HG03108 (cell line): ENCODE results near the gene ADSL.
"Not testable (repeated sequence)": the region's sequence is repeated elsewhere in the genome, so short reads cannot be mapped to it uniquely, and the experiment has no call there.

ENCODE experiments used
- ATAC-seq: cut with Tn5 transposase; IDR thresholded peaks from one replicate; pipeline ENCODE4 v1.9.1; 2021; ENCODE audit warnings: moderate library complexity; ENCODE audit not compliant: unreplicated experiment

Gene ADSL

DNA sequence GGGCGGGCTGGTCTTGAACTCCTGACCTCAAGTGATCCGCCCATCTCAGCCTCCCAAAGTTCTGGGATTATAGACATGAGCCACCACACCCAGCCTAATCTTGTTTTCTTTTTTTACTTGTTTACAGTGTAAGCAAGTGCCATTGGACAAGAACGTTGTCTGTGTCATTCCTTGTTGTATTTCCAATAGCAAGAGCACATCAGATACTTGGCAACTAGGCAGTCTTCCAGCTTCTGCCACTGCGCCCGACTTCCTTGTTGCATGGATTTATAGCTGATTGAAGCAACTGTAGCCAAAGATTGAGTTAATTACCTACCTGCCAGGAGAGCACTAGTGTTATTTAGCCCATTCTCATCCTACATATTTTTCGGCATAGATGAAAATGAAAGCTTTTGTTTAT lies 21.0 kb downstream of the ADSL start:
- ATAC-seq: no peak

DNA sequence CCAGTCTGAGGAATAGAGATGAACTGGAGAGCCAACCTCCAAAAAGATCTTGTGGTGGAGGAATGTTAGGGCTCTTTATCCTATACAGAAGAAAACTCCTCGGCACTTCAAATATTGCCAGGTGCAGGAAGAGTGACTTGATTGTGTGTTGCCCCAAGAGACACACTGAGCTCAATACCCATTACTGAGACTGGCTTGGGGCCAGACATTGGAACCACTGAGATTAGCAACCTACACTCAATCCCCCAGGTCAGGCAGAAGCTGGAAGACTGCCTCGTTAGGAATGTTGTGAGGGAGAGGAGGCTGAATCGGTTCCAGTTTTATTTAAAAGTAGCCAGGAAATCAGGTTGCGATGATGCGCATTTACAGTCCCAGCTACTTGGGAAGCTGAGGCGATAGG lies 21.7 kb downstream of the ADSL start:
- no peak for ATAC-seq

DNA sequence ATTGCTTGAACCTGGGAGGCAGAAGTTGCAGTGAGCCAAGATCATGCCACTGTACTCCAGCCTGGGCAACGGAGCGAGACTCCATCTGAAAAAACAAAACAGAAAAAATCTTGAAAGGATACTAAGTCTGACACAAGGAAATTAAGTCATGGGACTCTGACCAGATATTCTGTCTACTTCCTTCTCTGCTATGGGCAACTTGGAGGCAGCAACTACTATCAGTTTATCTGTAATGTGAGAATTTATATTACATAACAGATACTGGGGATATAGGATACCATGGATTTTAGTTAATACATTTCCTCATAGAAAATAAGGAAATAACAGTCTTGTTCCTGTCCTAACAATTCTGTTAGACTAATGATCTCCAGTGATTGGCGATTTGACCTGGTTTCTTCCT lies 22.5 kb downstream of the ADSL start:
- no peak for ATAC-seq

DNA sequence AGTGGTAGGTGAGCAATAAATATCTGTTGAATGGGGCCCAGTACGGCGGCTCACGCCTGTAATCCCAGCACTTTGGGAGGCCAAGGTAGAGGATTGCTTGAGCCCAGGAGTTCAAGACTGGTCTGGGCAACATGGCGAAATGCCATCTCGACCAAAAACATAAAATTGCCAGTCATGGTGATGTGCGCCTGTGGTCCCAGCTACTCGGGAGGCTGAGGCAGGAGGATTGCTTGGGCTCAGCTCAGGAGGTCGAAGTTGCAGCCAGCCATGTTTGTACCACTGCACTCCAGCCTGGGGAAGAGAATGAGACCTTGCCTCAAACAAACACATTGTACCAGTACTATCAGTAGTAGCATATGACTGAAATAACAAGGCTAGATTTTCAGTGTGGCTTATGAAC lies 28.3 kb downstream of the ADSL start:
- no peak for ATAC-seq

DNA sequence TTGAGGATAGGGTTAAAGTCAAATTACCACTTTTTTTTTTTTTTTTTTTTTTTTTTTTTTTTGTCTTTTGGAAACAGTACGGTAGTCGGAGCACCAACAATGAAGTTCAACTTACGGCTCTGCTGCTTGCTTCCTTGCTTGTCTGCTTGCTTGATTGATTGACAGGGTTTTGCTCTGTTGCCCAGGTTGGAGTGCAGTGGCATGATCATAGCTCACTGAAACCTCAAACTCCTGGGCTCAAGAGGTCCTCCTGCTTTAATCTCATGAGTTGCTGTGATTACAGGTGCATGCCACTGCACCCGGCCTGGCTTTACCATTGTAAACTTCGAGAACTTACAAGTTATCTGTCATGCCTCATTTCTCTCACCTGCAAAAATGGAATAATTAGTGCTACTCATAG lies 29.8 kb downstream of the ADSL start:
- no peak for ATAC-seq

DNA sequence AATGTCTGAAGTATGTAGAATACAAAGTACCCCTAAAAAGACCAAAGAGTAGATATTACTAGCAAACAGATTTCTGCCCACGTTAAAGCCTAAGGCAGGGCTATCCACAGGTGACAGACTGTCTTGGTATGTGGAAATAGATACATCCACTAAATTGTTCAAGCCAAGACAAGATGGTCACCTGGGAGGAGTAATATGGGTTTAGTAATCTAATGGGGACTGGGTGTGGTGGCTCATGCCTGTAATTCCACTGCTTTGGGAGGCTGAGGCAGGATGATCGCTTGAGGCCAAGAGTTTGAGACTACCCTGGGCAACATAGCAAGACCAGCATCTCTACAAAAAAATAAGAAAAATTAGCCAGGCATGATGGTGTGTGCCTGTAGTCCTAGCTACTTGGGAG lies 31.6 kb downstream of the ADSL start:
- ATAC-seq: no peak

DNA sequence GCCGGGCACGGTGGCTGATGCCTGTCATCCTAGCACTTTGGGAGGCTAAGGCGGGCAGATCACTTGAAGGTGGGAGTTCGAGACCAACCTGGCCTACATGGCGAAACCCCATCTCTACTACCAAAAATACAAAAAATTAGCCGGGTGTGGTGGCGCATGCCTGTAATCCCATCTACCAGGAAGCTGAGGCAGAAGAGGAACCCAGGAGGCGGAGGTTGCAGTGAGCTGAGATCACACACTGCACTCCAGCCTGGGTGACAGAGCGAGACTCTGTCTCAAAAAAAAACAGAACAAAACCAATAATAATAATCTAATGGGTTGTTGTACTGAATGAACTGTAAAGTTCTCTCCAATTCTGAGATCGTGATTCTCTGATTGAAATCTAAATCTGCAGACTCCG lies 32.1 kb downstream of the ADSL start:
- not testable (repeated sequence) for ATAC-seq

DNA sequence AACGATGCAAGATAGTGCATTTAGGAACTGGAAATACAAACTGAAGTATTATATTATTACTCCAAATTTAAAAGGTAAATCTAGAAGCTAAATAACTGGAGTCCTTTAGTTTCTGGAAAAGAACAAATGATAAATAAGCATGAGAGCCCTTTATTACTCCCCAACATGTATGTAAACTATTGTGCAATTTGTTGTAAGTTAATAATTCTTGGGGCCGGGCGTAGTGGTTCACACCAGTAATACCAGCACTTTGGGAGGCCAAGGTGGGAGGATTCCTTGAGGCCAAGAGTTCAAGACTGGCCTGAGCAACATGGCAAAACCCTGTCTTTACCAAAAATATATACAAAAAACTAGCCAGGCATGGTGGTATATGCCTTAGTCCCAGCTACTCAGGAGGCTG lies 35.2 kb downstream of the ADSL start:
- no peak for ATAC-seq

DNA sequence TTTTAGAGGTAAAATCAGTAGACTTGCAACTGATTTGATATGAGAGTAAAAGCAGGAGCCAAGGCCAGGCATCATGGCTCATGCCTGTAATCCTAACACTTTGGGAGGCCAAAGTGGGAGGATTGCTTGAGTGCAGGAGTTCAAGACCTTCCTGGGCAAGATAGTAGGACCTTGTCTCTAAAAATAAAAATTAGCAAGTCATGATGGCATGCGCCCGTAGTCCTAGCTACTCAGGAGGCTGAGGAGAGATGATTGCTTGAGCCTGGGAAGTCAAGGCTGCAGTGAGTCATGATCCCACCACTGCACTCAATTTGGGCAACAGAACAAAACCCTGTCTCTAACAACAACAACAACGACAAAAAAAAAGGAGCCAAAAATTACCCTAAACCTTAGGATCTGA lies 37.6 kb downstream of the ADSL start:
- no peak for ATAC-seq

DNA sequence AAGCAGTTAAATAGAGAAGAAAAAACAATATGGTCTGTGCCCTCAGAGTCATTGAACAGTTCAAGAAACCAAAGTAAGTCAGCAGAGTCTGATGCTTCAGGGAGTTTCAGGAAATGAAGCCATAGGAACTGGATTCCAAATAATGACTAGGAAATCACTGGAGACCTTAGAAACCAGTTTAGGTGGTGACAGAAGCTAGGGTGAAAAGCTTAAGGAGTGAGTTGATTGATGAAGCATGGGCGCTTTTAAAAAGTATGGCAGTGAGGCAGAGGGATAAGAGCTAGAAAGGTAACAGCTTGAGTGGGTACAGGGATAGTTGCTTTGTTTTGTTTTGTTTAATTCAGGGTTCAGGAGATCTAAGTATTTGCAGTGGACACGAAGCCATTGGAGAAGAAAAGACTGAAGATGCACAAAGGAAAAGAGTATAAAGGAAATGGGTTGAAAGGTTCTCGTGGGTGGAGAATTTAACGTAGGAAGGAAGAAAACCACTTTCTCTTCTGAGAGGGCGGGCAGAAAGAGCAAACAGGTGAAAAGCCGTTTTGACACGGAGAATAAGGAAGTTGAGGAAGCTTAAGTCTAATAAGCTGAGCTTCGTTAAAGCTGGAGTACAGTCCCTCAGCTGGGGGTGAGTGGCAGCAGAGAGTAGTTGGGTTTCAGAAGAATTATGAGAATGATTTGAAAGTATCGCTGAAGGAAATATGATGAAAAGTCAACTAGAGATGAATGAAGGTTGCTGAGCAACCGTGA lies 38.9 kb downstream of the ADSL start:
- ATAC-seq: no peak

DNA sequence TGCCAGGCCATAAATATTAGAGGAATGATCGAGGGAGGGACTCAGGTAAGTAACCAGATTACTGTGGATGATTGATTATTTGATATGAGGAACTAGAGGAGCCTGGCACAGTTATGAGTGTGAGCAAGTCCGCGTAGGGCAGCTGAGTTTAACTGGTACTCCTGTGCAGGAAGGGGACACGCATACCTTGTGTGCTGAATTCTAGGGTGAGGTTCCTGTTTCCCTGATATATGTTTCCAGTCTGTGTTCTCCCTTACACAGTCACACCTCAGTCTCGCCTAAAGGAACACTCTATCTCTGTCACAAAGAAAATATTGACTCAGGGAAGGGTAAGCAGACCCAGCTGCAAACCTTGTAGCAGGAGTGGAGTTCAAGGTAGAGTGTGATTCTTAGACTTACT lies 41.4 kb downstream of the ADSL start:
- no peak for ATAC-seq

DNA sequence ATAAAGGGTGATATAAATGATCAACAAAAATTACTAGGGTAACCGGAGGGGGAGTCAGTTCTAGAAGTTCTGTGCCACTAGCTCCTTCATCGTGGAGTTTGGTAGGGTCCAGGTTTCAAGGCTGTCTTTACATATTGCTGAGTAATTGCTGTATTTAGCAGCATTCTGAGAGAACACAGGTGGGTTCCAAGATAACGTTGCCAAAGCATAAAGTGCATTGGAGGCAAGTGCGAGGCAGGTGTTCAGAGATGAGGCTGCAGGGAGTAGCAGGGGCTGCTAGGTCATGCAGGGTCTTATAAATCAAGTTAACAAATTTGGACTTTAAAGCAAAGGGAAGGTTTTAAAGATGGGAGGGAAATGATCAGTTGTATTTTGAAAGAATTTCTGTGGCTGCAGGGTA lies 41.9 kb downstream of the ADSL start:
- no peak for ATAC-seq

DNA sequence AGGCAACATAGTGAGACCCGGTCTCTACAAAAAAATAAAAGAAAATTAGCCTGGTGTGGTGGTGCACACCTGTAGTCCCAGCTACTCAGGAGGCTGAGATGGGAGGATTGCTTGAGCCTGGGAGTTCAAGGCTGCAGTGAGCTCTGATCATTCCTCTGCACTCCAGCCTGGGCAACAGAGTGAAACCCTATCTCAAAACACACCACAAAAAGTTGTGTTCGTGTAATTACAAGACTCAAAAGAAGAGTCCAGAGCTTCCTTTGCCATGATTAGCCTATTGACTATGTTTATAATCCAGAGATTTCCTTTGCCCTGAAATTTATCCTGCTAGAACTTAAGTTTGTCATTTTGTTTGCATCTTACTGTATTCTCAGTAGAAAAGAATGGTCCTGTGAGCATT lies 45.1 kb downstream of the ADSL start:
- ATAC-seq: no peak

DNA sequence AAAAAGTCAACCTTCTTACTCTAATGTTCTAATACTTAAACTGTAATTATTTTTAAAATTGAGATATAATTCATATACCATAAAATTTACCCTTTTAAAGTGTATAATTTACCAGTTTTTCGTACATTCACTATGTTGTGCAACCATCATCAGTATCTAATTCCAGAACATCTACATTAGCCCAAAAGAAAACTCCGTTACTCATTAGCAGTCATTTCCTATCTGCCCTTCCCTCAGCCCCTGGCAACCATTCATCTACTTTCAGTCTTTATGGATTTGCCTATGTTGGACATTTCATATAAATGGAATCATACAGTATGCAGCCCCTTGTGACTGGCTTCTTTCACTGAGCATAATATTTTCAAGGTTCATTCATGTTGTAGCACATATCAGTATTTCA lies 46.3 kb downstream of the ADSL start:
- no peak for ATAC-seq

DNA sequence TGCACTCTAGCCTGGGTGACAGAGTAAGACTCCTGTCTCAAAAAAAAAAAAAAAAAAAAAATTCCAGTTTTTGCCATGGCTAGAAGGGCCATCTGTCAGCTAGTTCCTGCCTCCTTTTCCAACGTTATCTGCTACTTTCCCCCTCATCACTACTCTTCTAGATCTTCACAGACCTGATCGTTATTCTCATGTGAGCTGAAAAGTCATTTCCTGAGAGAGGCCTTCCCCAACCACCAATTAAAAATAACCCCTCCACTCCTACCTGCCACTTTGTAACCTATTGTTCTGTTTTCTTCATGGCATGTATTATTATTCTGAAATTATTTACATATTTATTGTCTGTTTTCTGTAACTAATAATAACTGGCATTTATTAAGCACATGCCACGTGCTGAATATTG lies 48.3 kb downstream of the ADSL start:
- ATAC-seq: no peak

DNA sequence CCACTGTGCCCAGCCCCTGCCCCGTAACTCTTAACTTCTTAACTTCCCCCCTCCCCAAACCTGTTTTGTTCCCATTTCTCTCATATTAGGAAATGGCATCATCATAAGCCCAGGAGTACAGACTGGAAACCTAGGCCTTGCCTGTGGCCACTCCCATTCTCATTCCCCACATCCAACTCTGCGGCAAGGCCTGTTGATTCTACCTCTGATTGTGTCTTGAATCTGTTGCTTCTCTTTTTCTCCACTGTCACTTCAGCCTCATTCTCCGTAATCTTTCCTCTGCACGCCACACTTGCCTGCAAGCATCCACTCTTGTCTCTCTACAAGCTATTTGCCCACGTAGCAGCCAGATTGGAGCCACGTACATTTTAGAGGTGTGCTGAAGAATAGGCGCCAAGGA lies 49.3 kb downstream of the ADSL start:
- ATAC-seq: no peak

DNA sequence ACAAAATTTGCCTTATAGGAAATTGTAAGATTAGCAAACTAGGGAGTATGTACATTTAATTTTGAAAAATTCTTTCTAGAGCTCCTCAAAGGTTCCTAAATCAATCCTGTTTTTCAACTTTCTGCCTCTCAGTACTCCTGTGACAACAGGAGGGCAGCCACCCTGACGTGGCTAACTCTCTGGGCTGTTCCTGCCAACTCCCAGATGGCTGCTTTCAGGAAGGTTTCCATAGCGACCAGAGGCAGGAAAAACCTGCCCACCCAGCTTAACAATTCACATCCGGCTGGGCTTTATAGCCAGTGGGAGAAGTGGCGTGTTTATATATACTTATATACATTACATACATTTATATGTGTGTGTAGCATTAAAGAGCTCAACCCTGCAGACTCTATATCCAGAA lies 50.6 kb downstream of the ADSL start:
- no peak for ATAC-seq

DNA sequence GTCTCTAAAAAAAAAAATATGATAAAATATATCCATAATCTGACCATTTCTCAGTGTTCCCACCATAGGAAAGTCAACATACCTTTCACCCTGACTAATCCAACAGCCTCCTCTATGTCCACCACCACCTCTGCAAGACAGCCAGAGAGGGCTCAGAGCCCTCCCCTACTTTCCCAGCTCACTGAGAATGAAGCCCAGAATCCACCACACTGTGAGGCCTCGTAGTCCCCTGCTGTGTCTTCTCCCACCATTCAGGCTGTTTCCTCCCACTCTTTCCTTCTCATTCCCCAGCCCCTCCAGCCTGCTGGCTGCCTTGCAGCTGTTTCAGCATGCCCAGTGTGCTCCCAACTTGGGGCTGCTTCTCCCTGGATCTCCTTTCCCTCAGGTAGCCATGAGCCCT lies 51.1 kb downstream of the ADSL start:
- ATAC-seq: no peak

DNA sequence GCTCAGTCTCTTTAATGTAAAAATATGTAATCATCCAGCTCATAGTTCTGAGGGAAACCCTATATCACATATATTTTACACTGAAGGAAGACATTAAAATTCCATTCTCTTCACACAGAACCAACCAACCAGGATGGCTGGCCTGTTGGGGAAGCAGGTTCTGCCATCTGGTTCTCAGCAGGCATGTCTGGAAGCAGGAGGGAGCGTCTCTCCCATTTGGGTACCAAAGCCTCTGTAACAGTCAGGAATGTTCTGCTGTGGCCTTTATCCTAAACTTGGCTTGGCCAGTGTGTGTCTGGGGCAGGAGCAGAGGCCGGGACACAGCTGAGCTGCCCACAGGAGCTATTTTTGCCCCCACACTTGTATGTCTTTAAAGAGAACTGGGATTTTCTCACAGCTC lies 53.3 kb downstream of the ADSL start:
- no peak for ATAC-seq

DNA sequence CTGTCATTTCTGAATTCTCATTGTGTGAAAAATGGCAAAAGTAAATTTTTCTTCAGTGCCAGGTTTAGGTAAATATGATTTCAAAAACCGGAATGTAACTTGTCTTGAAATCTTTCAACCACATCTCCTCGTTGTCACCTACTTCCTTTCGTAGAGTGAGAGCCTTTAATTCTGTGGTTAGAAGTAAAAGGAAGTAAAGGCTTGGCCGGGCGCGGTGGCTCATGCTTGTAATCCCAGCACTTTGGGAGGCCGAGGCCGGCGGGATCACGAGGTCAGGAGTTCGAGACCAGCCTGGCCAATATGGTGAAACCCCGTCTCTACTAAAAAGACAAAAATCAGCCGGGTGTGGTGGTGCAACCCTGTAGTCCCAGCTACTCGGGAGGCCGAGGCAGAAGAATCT lies 53.9 kb downstream of the ADSL start:
- ATAC-seq: no peak

DNA sequence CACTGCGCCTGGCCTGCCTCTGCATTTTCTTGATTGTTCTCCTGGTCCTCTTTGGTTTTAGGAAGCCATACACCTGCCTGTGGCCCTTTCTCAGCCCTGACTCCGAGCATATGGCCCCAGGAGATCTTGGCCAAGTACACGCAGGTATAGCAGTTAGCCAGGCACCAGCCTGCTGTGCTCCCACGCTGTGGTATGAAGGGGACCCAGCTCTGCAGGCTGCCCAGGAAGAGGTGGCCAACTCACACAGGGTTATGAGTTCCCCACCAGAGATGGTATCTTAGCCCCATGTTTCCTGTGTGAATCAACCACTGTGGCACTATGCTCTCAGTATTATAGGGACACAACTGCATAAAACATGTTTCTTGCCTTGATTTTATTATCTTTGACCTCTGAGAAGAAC lies 55.2 kb downstream of the ADSL start:
- ATAC-seq: no peak

DNA sequence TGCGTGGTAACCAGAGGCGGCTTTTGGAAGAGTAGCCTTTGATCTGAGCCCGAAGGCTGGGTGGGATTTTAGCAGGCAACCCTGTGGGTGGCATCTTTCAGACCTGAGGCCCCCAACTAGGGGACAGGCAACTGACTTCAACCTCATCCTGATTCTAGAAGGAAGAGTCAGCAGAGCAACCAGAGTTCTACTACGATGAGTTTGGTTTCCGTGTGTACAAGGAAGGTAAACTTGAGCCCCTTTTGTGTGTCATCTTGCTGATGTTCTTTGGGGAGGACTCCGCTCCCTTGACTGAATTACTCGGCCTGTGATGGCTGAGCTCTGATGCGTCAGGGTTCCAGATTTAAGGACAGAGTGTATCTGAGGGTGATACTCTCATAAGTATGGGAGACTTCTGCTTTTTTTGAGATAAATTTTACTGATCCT lies 55.7 kb downstream of the ADSL start:
- ATAC-seq: no peak

DNA sequence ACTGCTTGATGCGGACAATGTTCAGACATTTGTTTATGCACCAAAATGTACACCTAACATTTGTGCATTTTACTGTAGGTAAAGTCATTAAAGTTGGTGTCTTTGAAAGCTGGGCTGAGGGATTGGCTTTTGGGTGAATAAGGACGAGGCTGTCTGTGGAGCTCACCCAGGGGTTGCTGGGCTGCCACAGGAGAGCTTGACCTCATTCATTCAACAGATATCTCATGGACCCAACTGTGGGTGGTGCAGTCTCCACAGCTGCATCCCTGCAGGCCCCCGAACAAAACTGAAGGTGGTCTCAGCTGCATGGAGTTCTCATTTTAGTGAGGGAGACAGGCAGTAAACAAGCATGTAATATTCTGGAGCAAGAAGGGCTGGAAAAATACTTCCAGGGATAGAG lies 56.8 kb downstream of the ADSL start:
- no peak for ATAC-seq
